HepG2 (cell line): Measurements from ENCODE around the gene RPS14. TPM values are rescaled to one million over a fixed set of nuclear protein-coding genes. Genes with fewer than 3 reads are reported as not detected.

Experiments
- ARID4A ChIP-seq: sonication (generic); formaldehyde crosslinking; IDR thresholded peaks from 2 replicates; pipeline ENCODE4 v1.5.0; 2020; ENCODE audit warnings: mild to moderate bottlenecking, missing genetic modification reagents, borderline replicate concordance
- CENPBD1 ChIP-seq: sonication (generic); formaldehyde crosslinking; IDR thresholded peaks from 2 replicates; pipeline ENCODE4 v1.8.0; 2022; ENCODE audit warnings: missing genetic modification reagents, low read depth, mild to moderate bottlenecking, borderline replicate concordance
- CHD4 ChIP-seq: fragments of 200-600 bp; sonication (generic); IDR thresholded peaks from 2 replicates; pipeline ENCODE4 v1.7.0; 2017; ENCODE audit warnings: mild to moderate bottlenecking, low read length, borderline replicate concordance
- FOXC1 ChIP-seq: sonication (generic); formaldehyde crosslinking; IDR thresholded peaks from 2 replicates; pipeline ENCODE4 v1.8.0; 2022; ENCODE audit warnings: mild to moderate bottlenecking, missing genetic modification reagents, borderline replicate concordance
- GRHL1 ChIP-seq: sonication (generic); formaldehyde crosslinking; conservative IDR thresholded peaks from 2 replicates; pipeline ENCODE4 v1.8.0; 2022; ENCODE audit warnings: missing genetic modification reagents
- HNF4A ChIP-seq: sonication (generic); formaldehyde crosslinking; IDR thresholded peaks from 2 replicates; pipeline ENCODE4 v1.4.0; 2020; ENCODE audit warnings: missing genetic modification reagents
- HOXA7 ChIP-seq: sonication (generic); formaldehyde crosslinking; IDR thresholded peaks from 2 replicates; pipeline ENCODE4 v1.8.1; 2022; ENCODE audit warnings: mild to moderate bottlenecking, missing genetic modification reagents, moderate library complexity
- SALL2 ChIP-seq: sonication (generic); formaldehyde crosslinking; IDR thresholded peaks from 2 replicates; pipeline ENCODE4 v1.8.1; 2023; ENCODE audit warnings: mild to moderate bottlenecking, missing genetic modification reagents, inconsistent platforms
- TFDP1 ChIP-seq: IDR thresholded peaks from 2 replicates; pipeline ENCODE4 v1.6.1; 2016; ENCODE audit warnings: missing compliant biosample characterization, missing genetic modification reagents, borderline replicate concordance
- ZBTB39 ChIP-seq: sonication (generic); formaldehyde crosslinking; IDR thresholded peaks from 2 replicates; pipeline ENCODE4 v1.5.0; 2020; ENCODE audit warnings: missing genetic modification reagents
- ZNF17 ChIP-seq: sonication (generic); formaldehyde crosslinking; IDR thresholded peaks from 2 replicates; pipeline ENCODE4 v1.5.0; 2020; ENCODE audit warnings: mild to moderate bottlenecking, missing genetic modification reagents
- ZNF235 ChIP-seq: sonication (generic); formaldehyde crosslinking; IDR thresholded peaks from 2 replicates; pipeline ENCODE4 v1.8.1; 2023; ENCODE audit warnings: mild to moderate bottlenecking, missing genetic modification reagents, borderline replicate concordance
- ZNF275 ChIP-seq: sonication (generic); formaldehyde crosslinking; IDR thresholded peaks from 2 replicates; pipeline ENCODE4 v1.8.0; 2022; ENCODE audit warnings: missing genetic modification reagents, mild to moderate bottlenecking, inconsistent platforms, borderline replicate concordance
- polyA plus RNA-seq, 8 experiments: library from polyadenylated mRNA; depleted of rRNA in 3 of 8; stranded (reverse) in 7 of 8; unstranded in 1 of 8; fragments of >200 nt; fragmentation: Illumina TruSeq in 4 of 8; extraction: Trizol in 4 of 8; gene quantifications; 2 replicates each; pipeline versions ENCODE4 v1.2.1 to v1.2.3, GENCODE V29; 2011 to 2016; ENCODE audit warnings: low read depth in 4 of 8, missing spikeins in 1 of 8, mixed read lengths in 1 of 8; ENCODE audit not compliant: insufficient read depth in 1 of 8
- total RNA-seq, 5 experiments: library from RNA; depleted of rRNA; stranded (reverse); fragments of >200 nt; fragmentation: Illumina TruSeq; extraction: Trizol; gene quantifications; 2 replicates each; pipeline ENCODE4 v1.2.3, GENCODE V29; 2016; ENCODE audit warnings: low read depth in 1 of 5

RPS14 gene
- total and polyA plus RNA-seq, 2 of the 13 experiments (the other 11 are each of a cell fraction or from before 2014, with no cell fraction given), result 2,116 to 3,295 TPM

GRCh38 chr5:150487199-150488061 lies 37.9 kb upstream of the RPS14 start (continued):
- TF ChIP-seq GRHL1, result no peak
- TF ChIP-seq FOXC1 (CRISPR knock-in tag), result 0 out of 2 replicates have a peak, but pooled peaks have one; percentile 23
- peak; percentile 48; the same call in 1 of the 2 replicates for TF ChIP-seq ARID4A
- no peak for TF ChIP-seq SALL2 (CRISPR knock-in tag)
- TF ChIP-seq CENPBD1 (CRISPR knock-in tag), result no peak
- no peak for TF ChIP-seq ZNF235 (CRISPR knock-in tag)
- TF ChIP-seq HNF4A (CRISPR knock-in tag), result 0 out of 2 replicates have a peak, but pooled peaks have one; percentile 21
- no peak for TF ChIP-seq HOXA7
- no peak for TF ChIP-seq ZBTB39
- no peak for TF ChIP-seq TFDP1 (CRISPR knock-in tag)
- TF ChIP-seq ZNF17 (CRISPR knock-in tag), result no peak
- peak; percentile 95; the same call in 1 of the 2 replicates for TF ChIP-seq CHD4
- TF ChIP-seq ZNF275 (CRISPR knock-in tag), result no peak
